Measurements from ENCODE around the gene PIP5K1B.

PIP5K1B gene

DNA sequence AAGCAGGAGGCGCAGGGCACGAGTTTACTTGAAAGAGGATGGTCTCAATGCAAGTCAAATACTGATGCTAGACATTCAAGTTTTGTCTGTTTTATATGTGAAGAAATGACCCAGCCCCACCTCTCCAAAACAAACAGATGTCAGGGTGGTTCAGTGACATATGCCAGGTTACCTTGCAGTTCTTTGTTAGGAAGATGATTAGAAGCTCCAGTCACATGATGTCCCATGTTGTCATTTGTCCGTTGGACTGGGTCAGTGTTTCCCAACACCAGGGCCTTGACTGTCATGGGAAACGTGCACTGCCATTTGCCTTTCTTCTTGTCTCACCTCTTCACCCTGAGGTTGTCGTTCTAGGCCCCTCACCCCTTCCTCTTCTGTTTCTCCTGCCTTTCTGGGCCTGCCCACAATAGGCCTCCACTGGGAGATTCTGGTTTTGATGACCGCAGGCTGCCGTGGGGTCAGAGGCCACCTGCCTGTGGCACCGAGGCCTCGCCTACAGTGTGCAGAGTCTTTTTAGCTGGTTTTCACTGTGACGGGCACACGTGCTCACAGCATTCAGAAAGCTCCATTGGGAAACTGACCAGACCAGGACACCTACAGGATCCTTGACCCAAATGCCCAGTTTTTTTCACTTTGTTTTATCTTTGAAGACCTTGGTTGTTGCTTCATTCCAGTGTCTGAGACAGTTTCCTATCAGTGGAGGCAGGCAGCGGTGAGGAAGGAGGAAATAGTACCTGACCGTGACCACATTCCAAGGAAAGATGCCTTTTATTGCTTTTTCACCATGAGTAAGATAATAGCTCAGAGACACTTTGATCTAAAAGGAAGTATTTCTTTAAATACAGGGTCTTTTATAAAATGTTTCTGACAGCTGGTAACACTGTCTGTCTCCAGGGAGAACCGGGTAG is 123.1 kb downstream of the PIP5K1B start:
- in situ Hi-C loops (cut with HindIII; ENCODE audit: low pct_ligation_motif_present, low pct_unique_long_range_greater_than_20kb, low sequenced_read_pairs): no loop called here
- no peak for DNase-seq

DNA sequence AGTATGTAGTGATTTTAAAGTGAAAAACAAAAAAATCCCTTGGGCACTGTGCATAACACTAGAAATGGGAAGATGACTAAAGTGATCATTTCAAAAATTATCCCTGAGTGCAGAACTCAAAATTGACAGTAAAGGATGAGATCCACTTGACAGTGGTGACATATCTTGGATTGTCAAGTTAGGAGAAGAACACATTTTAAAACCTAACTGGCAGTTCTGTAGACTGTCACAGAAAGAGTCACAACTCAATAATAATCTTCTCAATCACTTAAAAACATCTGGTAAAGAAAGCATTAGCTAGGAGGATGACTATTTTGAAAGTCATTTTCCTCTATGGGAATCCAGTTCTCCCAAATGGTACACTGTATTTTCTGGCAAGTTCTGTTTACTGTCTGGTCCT is 127.1 kb downstream of the PIP5K1B start:
- in situ Hi-C loops (cut with HindIII; ENCODE audit: low pct_ligation_motif_present, low pct_unique_long_range_greater_than_20kb, low sequenced_read_pairs): no loop called here
- DNase-seq: no peak

DNA sequence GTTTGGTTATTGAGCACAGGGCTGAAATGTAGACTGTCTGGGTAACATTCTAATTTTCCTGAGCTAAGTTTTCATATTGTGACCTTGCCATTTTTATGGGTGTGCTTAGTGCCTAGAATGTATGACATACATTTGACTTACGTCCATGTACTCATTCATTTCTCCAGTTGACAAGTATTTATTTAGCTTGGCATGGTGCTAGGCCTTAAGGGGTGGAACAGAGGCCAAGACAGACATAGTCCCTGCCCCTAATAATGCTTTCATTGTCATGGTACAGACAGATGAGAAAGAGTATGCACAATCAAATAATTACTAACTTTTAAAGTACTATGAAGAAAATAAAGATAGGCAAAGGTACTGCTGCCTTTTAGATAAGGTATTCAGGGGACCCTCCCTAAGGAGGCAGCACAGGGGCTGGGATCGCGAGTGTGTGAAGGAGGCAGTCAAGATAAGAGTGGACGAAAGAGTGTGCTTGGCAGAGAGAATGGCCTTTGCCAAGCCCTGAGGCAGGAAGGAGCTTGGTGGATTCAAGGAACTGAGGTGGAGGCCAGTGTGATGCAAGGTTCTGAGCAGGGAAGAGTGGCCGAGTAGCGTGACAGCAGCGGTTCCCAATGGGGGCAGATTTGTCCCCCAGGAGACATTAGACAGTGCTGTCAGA is 128.0 kb downstream of the PIP5K1B start:
- in situ Hi-C loops (cut with HindIII; ENCODE audit: low pct_ligation_motif_present, low pct_unique_long_range_greater_than_20kb, low sequenced_read_pairs): no loop called here

DNA sequence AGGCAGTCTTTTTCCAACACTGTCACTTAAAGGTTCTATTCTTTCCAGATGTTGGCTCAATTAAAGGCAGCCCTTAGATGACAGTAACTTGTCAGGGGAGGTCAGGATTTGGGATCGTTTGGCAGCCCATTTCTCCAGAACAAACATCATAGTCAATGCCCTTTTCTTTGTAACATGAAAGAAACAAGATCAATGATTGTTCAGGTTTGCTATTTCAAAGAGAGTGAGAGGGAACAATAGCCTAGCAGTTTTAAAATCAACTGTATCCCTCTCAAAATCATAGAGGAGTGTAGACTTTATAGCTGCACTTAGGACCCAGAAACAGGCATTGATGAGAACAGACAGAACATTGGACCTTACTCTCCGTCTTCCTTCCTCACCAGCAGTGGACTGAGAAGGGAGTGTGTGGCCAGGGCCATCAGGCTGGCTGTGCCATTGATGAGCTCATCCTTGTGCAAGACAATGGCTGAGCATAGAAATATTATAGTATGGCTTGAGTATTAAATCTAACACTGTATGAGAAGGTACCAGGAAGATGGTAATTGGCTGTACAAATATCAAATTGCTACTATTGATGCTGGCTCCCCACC is 130.0 kb downstream of the PIP5K1B start:
- in situ Hi-C loops (cut with HindIII; ENCODE audit: low pct_ligation_motif_present, low pct_unique_long_range_greater_than_20kb, low sequenced_read_pairs): no loop called here

More for the DNA sequence above, 128.0 kb downstream of the PIP5K1B start:
- DNase-seq: no peak

DNA sequence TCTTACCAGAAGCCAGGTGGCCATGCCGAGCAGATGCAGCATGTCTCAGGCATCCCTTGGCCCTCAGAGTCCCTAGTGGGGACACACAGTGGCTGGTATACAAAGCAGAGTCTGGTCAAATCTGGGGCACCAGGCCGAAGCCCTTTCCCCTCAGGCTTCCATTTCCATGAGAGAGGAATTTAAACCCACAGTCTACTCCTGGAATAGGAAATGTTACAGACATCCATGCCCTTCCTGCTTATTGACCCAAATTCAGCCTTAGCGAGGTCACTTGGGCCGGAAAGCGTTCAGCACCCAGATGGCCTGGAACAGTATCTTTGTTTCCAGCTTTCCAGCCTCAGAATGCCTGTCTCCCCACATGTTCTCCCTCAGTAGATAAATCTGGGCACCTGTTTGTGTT is 131.7 kb downstream of the PIP5K1B start:
- in situ Hi-C loops (cut with HindIII; ENCODE audit: low pct_ligation_motif_present, low pct_unique_long_range_greater_than_20kb, low sequenced_read_pairs): no loop called here
- DNase-seq: no peak

More for the DNA sequence above, 130.0 kb downstream of the PIP5K1B start:
- no peak for DNase-seq

DNA sequence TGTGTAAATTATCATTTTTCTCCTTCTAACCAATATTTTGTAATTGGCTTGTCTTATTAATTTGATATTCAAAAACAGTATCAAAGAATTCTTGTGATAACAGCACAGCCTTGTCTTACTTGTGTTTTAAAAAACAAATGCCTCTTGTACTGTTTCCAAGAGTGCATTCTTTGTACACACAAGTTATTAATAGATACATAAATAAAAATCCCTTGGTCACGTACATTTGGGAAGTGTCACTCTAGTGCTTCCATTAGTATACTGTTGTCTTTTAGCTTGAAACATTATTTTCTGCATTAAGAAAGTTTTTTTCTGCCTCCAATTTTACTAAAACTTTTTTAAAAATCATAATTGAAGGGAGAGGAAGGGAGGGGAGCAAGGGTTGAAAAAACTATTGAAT is 133.2 kb downstream of the PIP5K1B start:
- no peak for DNase-seq
- in situ Hi-C loops (cut with HindIII; ENCODE audit: low pct_ligation_motif_present, low pct_unique_long_range_greater_than_20kb, low sequenced_read_pairs): no loop called here

DNA sequence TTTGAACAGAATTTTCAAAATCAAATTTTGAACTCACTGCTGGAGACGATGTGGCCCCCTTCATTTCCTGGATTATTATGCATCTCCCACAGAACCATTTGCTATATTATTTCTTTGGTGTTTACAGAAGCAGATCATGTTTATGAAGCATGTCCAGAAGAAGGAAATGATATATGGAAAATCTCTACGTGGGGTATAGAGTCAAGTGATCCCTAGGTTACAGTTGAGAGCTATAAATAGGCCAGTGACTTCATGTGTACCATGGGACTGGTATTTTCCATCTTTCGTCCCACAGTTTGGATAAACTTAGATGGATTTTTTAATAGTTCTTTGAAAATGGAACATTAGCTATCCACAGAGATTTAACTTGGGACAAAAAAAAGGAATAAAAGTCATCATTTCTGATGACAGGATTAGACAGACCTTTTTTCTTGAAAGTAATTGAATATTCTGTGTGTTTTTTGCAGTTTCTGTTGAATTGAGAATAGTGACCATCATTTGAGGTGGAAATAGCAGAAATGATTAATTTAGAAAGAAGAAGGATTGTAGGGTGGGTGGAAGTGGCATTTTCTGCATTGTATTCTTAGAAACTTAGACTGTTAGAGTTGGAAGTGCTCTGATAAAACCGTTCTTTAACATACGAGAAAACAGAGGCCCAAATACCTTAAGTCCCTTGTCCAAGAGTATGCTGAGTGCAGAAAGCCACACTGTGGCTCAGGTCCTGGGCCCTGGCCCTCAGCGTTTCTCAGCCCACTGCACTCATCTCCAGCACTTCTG is 136.4 kb downstream of the PIP5K1B start:
- no peak for DNase-seq
- in situ Hi-C loops (cut with HindIII; ENCODE audit: low pct_ligation_motif_present, low pct_unique_long_range_greater_than_20kb, low sequenced_read_pairs): no loop called here

DNA sequence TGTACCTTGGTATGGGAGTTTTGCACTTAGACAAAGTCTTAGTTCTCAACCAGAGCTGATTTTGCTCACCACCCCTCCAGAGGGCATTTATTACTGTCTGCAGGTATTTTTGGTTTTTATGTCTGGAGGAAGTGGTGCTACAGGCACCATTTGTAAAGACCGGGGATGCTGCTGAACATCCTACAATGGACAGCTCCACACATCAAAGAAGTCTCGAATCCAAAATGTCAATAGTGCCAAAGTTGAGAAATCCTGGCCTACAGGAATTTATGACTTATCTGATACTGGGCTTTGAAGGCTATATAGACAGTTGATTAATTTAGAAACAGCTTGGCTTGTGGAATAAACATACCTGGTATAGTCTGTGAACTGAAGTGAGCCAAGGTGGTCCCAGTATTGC is 137.5 kb downstream of the PIP5K1B start:
- no peak for DNase-seq
- in situ Hi-C loops (cut with HindIII; ENCODE audit: low pct_ligation_motif_present, low pct_unique_long_range_greater_than_20kb, low sequenced_read_pairs): no loop called here

DNA sequence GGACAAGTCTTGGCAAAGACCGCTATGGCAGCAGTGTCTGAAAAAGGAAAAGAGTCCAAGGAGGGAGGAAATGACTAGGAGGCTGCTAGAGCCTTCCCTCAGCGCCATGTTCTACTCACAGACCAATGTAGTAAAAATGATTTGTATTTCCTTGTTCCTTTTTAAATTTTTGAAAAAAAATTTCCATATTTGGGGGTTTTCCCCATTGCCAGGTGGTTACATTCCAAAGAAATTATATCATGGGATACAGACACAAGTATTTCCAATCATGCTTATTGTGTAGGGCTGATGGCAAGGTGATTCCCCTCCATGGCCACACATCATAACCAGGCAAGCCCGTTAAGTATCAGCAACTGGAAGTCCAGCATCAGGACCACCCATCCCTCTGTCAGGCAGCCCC is 138.2 kb downstream of the PIP5K1B start:
- DNase-seq: no peak
- in situ Hi-C loops (cut with HindIII; ENCODE audit: low pct_ligation_motif_present, low pct_unique_long_range_greater_than_20kb, low sequenced_read_pairs): no loop called here

DNA sequence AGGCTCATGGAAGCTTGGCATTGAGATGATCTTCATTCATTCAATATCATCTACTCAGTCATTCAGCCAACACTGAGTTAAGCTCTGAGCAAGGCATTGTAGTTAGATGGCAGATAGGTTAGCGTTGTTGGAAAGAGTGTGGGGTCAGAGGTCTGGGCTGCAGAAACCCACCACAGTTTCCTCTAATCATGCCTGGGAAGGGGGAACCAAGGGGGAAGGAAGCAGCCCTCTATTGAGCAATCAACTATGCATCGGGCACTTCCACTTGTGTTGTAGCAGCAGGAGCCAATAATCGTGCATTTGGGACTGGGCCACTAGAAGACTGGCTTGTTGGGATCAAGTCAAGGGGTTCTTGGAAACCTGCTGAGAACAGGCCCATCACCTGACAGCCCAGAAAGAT is 139.1 kb downstream of the PIP5K1B start:
- no peak for DNase-seq
- in situ Hi-C loops (cut with HindIII; ENCODE audit: low pct_ligation_motif_present, low pct_unique_long_range_greater_than_20kb, low sequenced_read_pairs): no loop called here

DNA sequence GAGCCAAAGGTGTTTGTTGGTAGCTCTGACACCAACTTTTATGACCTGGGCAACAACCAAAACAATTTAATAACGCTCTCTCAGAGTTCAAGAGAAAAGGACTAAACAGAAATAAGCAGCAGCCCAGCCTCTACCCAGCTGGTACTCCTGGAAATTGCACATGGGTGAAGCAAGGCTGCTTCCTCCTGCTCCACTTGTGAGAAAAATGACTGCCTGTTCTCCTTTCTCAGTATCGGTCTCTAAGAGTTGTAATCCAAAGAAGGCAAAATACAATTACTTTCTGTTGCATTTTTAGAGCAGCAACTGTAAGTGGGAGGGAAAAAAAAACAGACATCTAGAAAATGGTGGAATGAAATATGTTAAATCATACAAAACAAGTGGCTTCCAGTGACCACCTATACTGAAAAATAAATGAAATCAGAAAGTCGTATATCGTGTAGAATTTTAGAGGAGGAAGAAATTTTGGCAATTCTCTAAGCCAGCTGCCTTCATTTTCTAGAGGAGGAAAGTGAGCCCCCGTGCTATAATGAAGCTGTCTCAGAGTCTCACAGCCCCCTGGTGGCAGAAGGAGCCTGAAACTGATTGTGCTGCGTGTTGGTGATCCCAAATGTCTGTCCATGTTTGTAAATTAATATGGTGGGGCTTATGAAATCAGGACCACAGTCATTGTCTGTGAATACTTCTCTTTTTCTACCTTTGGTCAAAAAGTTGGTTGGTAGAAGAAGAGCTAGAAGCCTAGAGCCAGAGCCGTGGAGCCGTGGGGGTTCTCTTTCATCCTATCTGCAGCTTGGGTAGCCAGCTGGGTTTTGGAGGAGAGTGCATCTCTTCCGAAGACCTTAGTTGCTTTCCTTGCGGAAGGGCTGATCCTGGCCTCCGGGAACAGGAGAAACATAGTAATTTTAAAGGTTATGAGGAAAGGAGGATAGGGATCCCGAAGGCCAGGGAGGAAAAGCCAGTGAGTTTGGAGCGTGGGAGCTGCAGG is 139.9 kb downstream of the PIP5K1B start:
- peak; percentile 18 for DNase-seq
- in situ Hi-C loops (cut with HindIII; ENCODE audit: low pct_ligation_motif_present, low pct_unique_long_range_greater_than_20kb, low sequenced_read_pairs): no loop called here

DNA sequence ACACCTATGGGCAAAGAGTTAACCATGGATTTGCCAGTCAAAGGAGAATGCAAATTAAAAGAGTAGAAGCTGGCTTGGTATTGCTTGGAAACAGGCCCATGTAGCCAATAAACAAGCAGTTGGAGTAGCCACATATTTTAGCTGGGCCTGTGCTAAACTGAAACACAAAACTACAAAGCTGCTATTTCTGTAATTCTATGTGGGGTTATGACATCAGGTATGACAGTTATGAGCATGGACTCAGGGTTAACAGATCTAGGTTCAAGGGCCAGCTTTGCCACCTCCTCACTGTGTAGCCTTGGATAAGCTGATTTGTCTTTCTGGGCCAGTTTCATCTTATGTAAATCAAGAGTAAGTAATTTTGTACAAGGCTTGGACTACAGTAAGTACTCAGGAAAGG is 142.7 kb downstream of the PIP5K1B start:
- DNase-seq: no peak
- in situ Hi-C loops (cut with HindIII; ENCODE audit: low pct_ligation_motif_present, low pct_unique_long_range_greater_than_20kb, low sequenced_read_pairs): no loop called here

DNA sequence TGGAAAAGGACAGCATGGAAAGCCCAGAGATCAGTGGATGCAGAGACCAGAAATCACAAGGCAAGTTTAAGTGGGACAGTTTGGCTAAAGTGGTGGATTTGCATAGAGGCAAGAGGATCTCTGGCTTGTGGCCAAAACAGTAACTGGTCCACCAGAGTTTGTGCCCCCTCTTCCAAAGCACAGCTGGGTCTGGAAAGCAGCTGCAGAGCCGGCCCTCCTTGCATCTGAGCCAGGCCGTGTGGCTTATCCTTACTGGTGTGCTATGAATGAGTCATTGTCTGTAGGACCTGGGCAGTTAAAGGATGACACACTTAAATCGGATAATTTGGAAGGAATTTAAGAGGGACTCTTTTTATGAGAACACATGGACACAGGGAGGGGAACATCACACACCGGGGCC is 146.6 kb downstream of the PIP5K1B start:
- in situ Hi-C loops (cut with HindIII; ENCODE audit: low pct_ligation_motif_present, low pct_unique_long_range_greater_than_20kb, low sequenced_read_pairs): no loop called here

DNA sequence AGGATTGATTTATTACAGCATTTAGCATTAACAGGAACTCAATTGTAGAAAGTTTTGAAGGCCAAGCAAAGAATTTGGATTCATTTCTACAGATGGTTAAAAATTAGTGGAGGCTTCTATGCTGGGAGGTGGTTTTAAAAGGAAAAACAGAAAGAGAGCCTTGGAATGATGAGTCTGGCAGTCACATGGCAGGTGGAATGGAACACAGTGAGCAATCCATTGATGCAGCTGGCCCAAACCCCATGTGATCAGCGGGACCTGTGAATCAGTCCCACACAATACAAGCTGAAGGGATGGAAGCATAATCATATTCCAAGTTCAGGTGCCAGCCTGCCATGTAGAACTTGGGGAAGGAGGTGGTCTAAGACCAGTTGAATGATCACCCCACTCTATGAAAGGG is 147.9 kb downstream of the PIP5K1B start:
- in situ Hi-C loops (cut with HindIII; ENCODE audit: low pct_ligation_motif_present, low pct_unique_long_range_greater_than_20kb, low sequenced_read_pairs): no loop called here
- DNase-seq: no peak

More for the DNA sequence above, 146.6 kb downstream of the PIP5K1B start:
- no peak for DNase-seq

DNA sequence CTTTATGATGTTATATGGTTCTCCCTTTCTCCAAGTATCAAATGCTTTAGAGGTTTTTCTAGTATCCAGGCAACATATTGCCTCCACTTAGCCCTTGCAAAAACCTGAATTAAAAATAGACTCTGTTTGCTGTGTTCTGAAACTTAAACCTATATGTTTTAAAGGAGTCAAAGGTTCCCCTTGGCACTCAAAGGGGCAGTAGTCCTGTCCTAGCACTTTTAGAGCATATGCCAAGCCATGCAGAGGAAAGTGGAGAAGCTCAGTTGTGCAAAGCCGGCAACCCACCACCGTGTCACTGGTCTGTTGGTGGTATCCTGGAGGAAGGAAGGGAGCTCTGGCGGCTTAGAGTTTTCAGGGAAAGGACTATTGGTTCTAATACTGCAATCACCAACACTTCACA is 154.3 kb downstream of the PIP5K1B start:
- no peak for DNase-seq
- in situ Hi-C loops (cut with HindIII; ENCODE audit: low pct_ligation_motif_present, low pct_unique_long_range_greater_than_20kb, low sequenced_read_pairs): no loop called here

DNA sequence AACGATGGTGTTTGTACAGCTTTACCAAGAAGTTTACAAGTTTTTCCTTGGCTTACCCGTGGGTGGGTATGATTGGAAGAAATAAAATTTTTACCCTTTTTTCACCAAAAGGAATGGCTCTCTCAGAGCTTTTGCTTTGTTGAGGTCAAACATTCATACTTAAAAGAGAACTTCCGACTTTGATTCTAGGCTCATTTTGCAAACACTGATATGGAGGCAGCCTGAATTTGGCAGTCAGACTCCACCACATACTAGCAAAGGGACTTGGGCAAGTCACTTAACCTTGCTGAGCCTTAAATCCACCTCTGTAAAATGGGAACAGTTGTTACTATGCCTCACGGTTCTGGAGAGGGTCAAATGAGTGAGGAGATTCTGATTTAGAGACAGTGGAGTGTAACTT is 155.4 kb downstream of the PIP5K1B start:
- no peak for DNase-seq
- in situ Hi-C loops (cut with HindIII; ENCODE audit: low pct_ligation_motif_present, low pct_unique_long_range_greater_than_20kb, low sequenced_read_pairs): no loop called here

DNA sequence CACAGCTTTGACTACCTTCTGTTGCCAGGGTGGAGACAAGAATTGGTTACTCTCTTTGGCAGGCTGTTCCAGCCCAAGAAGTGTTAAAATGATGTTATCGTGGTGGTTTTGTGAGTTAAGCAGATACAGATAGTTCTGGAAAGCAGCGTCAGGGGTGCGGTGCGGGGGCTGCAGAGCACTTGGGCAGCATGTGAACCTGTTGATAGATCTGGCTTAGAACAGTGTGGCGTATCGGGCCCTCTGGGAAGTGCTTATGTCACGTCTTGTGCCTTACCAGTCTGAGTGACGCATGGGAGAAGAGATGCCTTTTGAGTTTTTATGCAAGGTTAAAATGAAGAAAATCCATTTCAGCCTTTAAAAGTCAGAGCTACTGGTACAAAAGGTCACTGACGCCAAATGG is 156.4 kb downstream of the PIP5K1B start:
- no peak for DNase-seq
- in situ Hi-C loops (cut with HindIII; ENCODE audit: low pct_ligation_motif_present, low pct_unique_long_range_greater_than_20kb, low sequenced_read_pairs): no loop called here

DNA sequence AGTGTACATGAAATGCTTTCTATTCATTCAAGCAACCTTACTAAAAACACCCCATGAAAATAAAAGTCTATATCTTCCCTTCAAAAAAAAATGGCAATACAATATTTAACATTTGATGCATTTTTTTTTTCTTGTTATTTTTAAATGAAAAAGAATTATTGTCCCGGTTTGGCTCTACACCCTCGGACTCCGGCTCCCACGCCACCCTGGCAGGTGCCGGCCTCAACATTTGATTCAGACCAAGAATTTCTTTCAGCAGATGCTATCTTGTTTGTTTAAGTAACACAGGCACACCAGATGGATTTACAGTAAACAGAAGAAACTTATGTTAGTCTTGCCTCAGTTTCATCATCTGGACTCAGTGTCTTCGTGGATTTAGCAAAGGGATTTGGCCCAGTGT is 162.0 kb downstream of the PIP5K1B start:
- in situ Hi-C loops (cut with HindIII; ENCODE audit: low pct_ligation_motif_present, low pct_unique_long_range_greater_than_20kb, low sequenced_read_pairs): no loop called here
- no peak for DNase-seq

Data from ACHN (cell line).